HG03520 (cell line): ENCODE results near the gene ADGRG3.

Experiments used
- ATAC-seq: cut with Tn5 transposase; IDR thresholded peaks from one replicate; pipeline ENCODE4 v1.9.1; 2021; ENCODE audit warnings: mild to moderate bottlenecking, moderate library complexity; ENCODE audit not compliant: unreplicated experiment

Gene ADGRG3

DNA sequence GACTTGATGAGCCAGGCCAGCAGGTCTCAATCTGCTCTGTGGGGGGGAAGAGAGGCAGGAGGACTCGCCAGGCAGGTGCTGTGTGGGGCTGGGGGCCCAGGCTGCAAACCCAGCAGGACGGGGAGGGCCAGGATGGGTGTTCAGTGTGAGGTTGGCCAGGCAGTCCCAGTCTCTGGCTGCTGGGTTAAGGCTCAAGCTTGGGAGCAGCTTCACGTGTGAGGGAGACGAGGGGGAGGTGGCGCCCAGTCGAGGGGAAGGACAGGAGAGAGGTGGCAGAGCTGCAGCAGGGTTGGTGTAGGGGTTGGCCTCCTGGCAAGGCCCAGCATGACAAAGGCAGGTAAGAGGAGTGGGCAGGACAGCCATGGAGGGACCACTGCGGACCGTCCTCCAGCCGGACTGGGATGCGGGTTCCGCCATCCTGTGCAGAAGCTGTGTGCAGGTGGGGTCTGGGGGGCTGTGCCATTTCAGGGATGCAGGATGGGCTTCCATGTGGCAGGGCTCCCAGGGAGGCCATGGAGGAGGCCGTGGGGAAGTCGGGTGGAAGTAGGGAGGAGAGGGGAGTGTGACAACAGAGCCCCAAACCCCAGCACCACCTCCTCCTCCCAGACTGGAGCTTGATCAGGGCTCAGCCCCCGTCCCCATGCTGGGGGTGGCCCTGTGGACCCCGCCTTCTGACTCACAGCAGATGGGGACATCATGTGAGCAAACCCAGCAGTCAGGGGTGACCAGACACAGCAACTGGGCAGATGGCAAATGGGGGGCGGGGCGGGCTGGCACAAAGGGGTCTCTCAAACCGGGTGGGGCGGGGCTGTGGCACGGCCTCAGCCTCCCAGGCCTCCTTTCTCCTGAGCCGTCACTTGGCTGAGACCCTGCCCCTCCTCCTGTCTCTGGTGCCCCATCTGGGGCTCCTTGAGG, 36.9 kb upstream of the ADGRG3 start:
- ATAC-seq: no peak

GRCh38 chr16:57632568-57632967, 35.5 kb upstream of the ADGRG3 start:
- no peak for ATAC-seq

DNA sequence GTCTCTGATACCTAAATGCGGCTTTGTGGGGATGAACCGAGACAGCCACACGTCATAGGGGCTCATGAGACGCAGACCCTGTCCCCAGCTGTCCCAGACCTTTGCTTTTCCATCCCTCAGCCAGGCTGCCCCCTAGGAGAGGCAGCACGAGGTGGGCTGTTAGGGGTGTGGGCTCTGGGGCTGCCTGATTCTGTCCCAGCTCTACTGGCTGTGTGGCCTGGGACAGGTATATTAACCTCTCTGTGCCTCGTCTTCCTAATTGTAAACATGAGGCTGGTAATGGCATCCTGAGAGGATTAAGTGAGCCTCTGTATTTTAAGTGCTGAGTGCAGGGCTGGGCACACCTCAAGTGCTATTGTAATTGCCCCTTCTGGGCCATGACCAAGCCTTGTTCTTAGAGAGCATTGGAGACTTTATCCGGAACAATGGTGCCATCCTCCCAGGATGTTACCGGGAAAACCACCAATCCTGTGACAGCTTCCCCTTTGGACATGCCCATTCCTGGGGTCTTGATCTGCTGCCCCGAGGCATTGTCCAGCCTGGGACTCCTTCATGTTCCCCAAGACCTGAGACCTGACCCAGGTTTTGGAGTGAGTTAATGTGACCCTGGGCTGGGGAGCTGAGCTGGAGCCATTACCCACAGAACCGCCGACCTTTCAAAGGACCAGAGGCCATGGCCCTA, 34.6 kb upstream of the ADGRG3 start:
- ATAC-seq: no peak

DNA sequence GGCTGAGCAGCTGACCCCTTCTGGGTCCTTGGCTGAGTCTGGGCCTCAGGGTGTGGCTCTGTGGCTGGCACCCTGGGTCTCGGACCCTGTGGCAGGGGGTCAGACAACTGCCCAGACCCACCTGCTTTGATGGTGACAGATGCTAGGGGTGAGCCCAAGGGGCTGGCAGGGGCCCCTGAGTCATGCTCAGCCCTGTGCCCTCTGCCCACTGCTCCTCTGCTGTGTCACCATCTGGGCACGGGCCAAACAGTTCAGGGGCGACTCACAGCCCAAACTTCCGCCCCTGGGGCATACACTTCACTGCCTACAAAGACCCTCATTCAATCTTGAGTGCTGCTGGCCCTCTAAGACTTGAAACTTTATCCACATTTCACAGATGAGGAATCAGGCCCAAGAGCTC, 33.9 kb upstream of the ADGRG3 start:
- ATAC-seq: no peak

- no peak for ATAC-seq
Observed at GRCh38 chr16:57635266-57636097, 32.6 kb upstream of the ADGRG3 start.

- ATAC-seq: no peak
Observed at GRCh38 chr16:57636184-57636583, 31.9 kb upstream of the ADGRG3 start.

DNA sequence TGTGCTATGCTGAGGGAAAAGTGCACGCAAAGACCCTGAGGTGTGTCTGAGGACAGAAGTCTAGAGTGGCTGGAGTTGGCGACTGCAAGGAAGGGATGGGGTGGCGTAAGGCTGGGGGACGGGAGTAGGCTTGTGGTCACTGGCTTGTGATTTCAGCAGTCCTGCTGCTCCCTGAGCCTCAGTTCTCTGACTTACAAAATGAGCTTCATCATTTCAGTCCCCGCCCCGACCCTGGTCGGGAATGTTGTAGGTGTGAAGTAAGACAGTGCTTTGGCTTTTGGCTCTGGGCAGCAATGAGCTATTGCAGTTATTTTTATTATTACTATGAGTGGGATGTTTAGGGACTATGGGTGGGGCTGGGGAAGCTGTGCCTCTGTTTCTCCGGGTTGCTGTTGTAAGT, 31.1 kb upstream of the ADGRG3 start:
- no peak for ATAC-seq

GRCh38 chr16:57637424-57637823, 30.7 kb upstream of the ADGRG3 start:
- ATAC-seq: no peak

GRCh38 chr16:57637965-57638364, 30.1 kb upstream of the ADGRG3 start:
- ATAC-seq: no peak

GRCh38 chr16:57638381-57638780, 29.7 kb upstream of the ADGRG3 start:
- no peak for ATAC-seq

DNA sequence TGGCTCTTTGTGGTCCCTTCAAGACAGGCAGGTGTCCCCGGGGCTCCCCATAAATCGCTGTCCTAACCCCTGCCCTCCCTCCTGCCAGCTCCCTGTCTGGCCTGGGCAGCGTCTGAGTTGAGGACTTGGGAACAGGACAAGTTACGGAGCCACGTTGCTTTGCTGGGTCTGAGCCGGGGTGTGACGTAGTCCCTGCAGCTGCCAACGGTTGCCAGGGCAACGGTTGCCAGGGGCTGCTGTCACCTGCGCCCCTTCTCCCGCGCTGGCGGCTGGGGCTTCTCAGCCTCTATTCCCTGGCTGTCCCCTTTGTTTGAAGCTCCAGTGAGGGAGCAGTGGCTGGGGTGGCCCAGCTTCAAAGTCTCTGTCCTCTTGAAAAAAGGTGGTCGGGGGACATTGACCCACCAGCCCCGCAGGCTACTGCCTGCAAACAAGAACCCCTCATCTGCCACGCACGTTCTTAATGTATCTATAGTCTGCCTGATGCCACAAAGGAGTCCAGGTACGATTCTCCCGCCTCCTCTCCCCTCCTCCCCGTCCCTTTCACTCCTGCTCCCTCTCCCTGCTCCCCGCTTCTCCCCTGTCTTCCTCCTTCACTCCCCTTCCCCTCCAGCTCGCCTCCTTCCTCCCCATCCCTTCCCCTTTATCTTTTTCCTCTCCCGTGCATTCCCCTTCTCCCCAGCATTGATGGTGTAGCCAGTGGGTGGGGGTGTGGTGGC, 28.8 kb upstream of the ADGRG3 start:
- no peak for ATAC-seq

DNA sequence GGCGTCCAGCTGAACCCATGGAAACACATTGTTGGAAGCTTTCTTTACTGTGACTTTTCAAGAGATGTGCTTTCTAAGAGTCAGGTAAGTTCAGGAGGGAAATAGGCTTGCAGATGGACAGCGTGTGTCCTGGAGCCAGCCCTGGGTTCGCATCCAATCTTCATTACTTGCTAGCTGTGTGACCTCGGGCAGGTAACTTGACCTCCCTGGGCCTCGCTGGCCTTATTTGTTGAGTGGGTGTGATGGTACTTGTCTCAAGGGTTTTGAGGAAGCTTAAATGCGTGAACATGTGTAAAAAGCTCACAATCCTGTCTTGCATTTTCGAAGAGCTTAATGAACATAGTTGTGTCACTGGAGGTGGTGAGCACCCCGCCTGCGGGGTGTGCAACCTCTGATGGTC, 27.9 kb upstream of the ADGRG3 start:
- no peak for ATAC-seq

DNA sequence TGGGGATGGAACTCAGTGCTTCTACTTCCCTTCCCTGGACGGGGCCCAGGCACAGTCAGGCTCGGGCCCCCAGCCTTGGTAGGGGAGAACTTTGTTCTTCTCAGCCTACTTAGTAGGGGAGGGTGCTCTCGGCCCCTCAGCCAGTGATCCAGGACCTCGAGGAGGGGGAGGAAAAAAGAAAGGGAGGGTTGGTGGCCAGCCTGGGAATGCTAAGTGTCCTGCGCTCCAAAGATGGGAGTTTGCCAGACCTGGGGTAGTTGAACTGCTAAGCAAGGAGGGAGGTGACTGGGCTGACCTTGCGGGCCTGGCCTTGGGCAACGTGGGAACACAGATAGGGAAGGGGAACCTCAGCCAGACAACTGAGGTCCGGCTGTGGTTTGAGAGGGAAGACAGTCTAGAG, 27.5 kb upstream of the ADGRG3 start:
- no peak for ATAC-seq

- no peak for ATAC-seq
Observed at GRCh38 chr16:57642160-57643135, 25.7 kb upstream of the ADGRG3 start.

GRCh38 chr16:57643147-57643874, 24.8 kb upstream of the ADGRG3 start:
- no peak for ATAC-seq

DNA sequence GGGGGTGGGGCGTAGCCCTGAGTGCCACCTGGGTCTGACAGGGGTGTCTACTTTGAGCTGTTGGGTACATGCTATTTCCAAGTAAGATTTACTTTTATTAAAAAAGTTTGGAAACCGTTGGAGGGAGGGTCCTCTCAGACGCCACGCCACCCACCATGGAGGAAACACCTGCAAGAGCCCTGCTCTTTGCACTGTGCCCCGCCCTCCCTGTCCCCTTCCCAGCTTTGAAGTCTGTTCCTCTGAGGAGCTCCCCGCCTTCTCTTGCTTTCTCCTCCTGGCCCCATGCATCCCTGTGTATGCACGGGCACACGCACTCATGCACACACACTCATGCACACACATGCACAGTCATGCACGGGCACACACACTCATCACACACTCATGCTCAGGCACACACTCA, 24.2 kb upstream of the ADGRG3 start:
- no peak for ATAC-seq

GRCh38 chr16:57644383-57645014, 23.6 kb upstream of the ADGRG3 start:
- no peak for ATAC-seq

DNA sequence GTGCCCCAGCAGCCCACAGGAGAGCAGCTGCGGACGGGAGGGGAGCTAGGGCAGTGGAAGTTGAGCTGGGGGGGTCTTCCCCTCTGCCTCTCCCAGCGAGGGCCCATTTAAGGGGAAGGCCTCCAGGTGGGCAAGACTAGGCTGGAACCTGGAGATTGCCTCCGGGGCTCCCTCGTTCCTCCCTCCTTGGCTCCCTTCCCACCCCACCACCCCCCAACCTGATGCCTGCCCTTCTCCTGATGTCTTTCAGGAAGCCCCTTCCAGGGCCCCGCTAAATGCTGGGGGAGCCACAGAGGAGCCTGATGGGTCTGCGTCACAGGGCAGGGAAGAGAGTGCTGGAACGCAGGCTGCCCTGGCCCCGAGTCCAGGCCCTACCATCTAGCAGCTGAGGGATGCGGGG, 22.9 kb upstream of the ADGRG3 start:
- no peak for ATAC-seq
